Mucosa of stomach (tissue), 1 donor: ENCODE measurements around the gene ATP6V1B1.

Experiments
- H3K27me3 ChIP-seq: one replicate; pipeline ENCODE4 v1.7.0; 2013; ENCODE audit warnings: mild to moderate bottlenecking, low read length; ENCODE audit not compliant: control insufficient read depth, insufficient read depth
- H3K36me3 ChIP-seq: one replicate; pipeline ENCODE4 v1.7.0; 2013; ENCODE audit warnings: low read length; ENCODE audit not compliant: control insufficient read depth, insufficient read depth
- H3K4me1 ChIP-seq: one replicate; pipeline ENCODE4 v1.7.0; 2013; ENCODE audit warnings: mild to moderate bottlenecking, low read length; ENCODE audit not compliant: control insufficient read depth, insufficient read depth
- H3K4me3 ChIP-seq: one replicate; pipeline ENCODE4 v1.7.0; 2013; ENCODE audit warnings: low read length
- H3K9ac ChIP-seq: one replicate; pipeline ENCODE4 v1.7.0; 2013; ENCODE audit warnings: mild to moderate bottlenecking, low read length, moderate library complexity
- H3K9me3 ChIP-seq: one replicate; pipeline ENCODE4 v1.7.0; 2013; ENCODE audit warnings: mild to moderate bottlenecking, low read length, moderate library complexity; ENCODE audit not compliant: control insufficient read depth
- donor health status: Pancreatic carcinoma.

Gene ATP6V1B1

DNA sequence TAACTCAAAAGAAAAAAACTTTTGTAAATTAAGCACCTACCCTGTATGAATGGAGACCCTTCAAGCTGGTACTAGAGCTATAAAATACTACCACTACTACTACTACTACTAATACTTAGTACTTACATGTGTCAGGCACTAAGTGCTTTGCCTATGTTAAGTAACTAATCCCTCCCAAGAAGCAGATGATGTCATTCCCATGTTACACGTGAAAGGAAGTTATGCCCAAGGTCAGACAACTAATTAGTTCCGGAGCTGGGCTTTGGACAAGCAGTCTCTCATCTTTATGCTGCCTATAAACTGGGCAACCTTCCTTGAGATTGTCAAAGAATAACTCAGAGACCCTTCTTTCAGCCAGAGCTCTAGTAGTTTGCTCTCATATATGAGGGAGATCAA lies 13.9 kb upstream of the ATP6V1B1 start:
- H3K27me3 ChIP-seq, result peaks cover 13% of the 10 kb centered on the region
- no peaks in the 10 kb centered on the region for H3K4me1 ChIP-seq
- H3K4me3 ChIP-seq, result no peak overlapping the region
- H3K9ac ChIP-seq, result no peak overlapping the region
- H3K36me3 ChIP-seq, result no peaks in the 10 kb centered on the region
- no peaks in the 10 kb centered on the region for H3K9me3 ChIP-seq

DNA sequence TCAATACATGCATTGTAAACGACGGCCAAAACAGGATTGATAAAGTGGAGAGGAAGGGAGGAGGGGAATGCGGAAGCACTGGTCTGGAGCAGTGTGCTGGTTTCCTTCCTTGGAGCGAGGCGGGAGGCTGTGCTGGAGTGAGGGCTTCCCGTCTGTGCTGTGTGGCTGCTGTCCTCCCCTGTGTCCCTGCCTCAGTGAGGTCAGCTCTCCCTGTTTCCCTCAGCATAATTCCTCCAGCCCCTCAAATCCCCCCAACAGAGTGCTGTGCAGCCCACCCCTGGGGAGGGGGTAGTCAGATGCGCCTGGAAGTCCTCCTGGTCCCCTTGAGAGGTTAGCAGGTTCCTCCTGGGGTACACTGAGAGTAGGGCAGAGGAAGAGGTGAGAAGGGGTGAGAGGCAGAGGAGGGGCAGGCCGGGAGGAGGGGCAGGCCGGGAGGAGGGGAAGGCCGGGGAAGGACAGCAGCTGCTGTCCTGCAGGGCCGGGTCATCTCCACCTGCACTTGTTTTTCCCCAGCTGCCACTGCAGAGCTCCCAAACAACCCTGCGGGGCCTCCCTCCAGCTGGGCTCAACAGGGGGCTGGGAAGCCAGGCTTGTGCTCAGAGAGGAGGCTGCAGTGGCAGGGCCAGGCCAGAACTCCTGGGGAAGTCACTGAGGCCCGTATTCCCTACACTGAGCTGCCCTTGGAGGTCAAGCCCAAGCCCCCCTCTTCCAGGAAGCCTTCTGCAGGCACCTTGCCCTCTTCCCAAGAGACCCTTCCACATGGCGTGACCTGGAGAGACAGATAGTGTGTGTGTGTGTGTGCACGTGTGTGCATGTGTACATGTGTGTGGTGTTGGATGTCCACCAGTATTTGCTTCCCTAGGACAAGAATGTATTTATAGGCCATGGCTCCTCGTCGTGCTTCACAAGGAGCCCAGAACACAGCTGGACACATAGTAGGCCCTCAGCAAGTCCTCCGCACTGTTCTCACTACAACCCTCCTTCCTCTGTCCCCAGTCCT lies 13.2 kb upstream of the ATP6V1B1 start:
- Histone ChIP-seq H3K27me3 (peaks cover 13% of the 10 kb centered on the region), H3K36me3 (no peaks in the 10 kb centered on the region), H3K9ac (no peak overlapping the region), H3K4me1 (no peaks in the 10 kb centered on the region), H3K9me3 (no peaks in the 10 kb centered on the region), H3K4me3 (no peak overlapping the region)

DNA sequence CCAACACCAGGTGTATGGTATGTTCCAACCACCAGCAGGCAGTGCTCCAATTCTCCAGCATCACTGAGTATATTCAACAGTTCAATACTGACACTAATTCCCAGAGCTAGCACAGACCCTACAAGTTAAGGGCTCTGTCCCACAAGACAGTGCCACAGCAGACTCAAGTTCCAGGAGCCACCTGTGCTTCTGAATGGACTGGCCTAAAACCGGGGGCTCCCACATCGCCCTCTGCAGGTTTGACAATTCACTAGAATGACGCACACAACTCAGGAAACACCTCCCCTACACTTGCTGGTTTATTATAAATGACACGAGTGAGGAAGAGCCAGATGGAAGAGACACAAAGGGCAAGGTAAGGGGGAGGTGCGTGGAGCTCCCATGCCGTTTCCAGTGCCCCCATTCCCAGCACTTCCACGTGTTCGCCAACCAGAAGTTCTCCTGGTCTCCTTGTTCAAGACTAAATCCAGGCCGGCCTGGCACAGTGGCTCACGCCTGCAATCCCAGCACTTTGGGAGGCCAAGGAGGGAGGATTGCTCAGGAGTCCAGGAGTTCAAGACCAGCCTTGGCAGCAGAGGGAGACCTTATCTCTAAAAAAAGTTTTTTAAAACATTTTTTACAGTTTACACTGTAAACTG lies 12.2 kb upstream of the ATP6V1B1 start:
- peaks cover 8% of the 10 kb centered on the region for H3K27me3 ChIP-seq
- H3K9me3 ChIP-seq, result no peaks in the 10 kb centered on the region
- no peaks in the 10 kb centered on the region for H3K36me3 ChIP-seq
- H3K9ac ChIP-seq, result no peak overlapping the region
- no peaks in the 10 kb centered on the region for H3K4me1 ChIP-seq
- H3K4me3 ChIP-seq, result no peak overlapping the region

GRCh38 chr2:70926042-70926441 lies 9.7 kb upstream of the ATP6V1B1 start:
- no peaks in the 10 kb centered on the region for H3K9me3 ChIP-seq
- no peak overlapping the region for H3K4me3 ChIP-seq
- H3K27me3 ChIP-seq, result peaks cover 8% of the 10 kb centered on the region
- H3K4me1 ChIP-seq, result no peaks in the 10 kb centered on the region
- H3K9ac ChIP-seq, result no peak overlapping the region
- no peaks in the 10 kb centered on the region for H3K36me3 ChIP-seq

GRCh38 chr2:70927138-70927537 lies 8.6 kb upstream of the ATP6V1B1 start:
- Histone ChIP-seq H3K4me1 (no peaks in the 10 kb centered on the region), H3K4me3 (no peak overlapping the region), H3K36me3 (no peaks in the 10 kb centered on the region), H3K9me3 (no peaks in the 10 kb centered on the region), H3K27me3 (peaks cover 7% of the 10 kb centered on the region), H3K9ac (no peak overlapping the region)

DNA sequence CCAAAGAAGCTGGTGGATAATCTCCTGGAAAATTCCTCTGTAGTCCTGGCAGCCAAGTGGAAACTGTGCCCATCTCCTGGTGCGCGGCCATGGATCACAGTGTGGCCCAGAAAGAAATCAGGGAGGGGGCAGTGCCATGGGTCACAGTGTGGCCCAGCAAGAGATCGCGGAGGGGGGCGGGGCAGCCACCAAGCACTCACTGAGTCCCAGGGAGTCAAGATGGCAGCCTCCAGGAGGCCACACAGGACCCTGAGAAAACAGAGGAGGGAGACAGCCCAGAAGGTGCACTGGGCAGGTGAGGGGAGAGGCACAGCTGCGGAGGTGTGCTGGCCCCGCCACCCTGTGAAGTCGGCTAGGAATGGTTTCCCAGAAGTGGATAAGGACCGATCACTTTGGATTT lies 8.1 kb upstream of the ATP6V1B1 start:
- Histone ChIP-seq H3K36me3 (no peaks in the 10 kb centered on the region), H3K27me3 (peaks cover 3% of the 10 kb centered on the region), H3K9ac (no peak overlapping the region), H3K4me1 (no peaks in the 10 kb centered on the region), H3K4me3 (no peak overlapping the region), H3K9me3 (no peaks in the 10 kb centered on the region)

- H3K9ac ChIP-seq, result no peak overlapping the region
- H3K27me3 ChIP-seq, result peaks cover 3% of the 10 kb centered on the region
- H3K4me1 ChIP-seq, result no peaks in the 10 kb centered on the region
- H3K4me3 ChIP-seq, result no peak overlapping the region
- no peaks in the 10 kb centered on the region for H3K9me3 ChIP-seq
- no peaks in the 10 kb centered on the region for H3K36me3 ChIP-seq
Observed at GRCh38 chr2:70928366-70928765, 7.3 kb upstream of the ATP6V1B1 start.

GRCh38 chr2:70930371-70931329 lies 5.0 kb upstream of the ATP6V1B1 start:
- H3K4me1 ChIP-seq, result peaks cover 5% of the 10 kb centered on the region
- no peak overlapping the region for H3K9ac ChIP-seq
- H3K9me3 ChIP-seq, result no peaks in the 10 kb centered on the region
- no peaks in the 10 kb centered on the region for H3K36me3 ChIP-seq
- H3K27me3 ChIP-seq, result peaks cover 14% of the 10 kb centered on the region
- no peak overlapping the region for H3K4me3 ChIP-seq

GRCh38 chr2:70931376-70932000 lies 4.2 kb upstream of the ATP6V1B1 start:
- H3K27me3 ChIP-seq, result peaks cover 14% of the 10 kb centered on the region
- no peaks in the 10 kb centered on the region for H3K9me3 ChIP-seq
- no peak overlapping the region for H3K4me3 ChIP-seq
- H3K4me1 ChIP-seq, result peaks cover 5% of the 10 kb centered on the region
- H3K36me3 ChIP-seq, result no peaks in the 10 kb centered on the region
- no peak overlapping the region for H3K9ac ChIP-seq

GRCh38 chr2:70932631-70933230 lies 3.0 kb upstream of the ATP6V1B1 start:
- Histone ChIP-seq H3K4me1 (peaks cover 5% of the 10 kb centered on the region), H3K9me3 (no peaks in the 10 kb centered on the region), H3K4me3 (no peak overlapping the region), H3K9ac (no peak overlapping the region), H3K36me3 (no peaks in the 10 kb centered on the region), H3K27me3 (peaks cover 14% of the 10 kb centered on the region)

DNA sequence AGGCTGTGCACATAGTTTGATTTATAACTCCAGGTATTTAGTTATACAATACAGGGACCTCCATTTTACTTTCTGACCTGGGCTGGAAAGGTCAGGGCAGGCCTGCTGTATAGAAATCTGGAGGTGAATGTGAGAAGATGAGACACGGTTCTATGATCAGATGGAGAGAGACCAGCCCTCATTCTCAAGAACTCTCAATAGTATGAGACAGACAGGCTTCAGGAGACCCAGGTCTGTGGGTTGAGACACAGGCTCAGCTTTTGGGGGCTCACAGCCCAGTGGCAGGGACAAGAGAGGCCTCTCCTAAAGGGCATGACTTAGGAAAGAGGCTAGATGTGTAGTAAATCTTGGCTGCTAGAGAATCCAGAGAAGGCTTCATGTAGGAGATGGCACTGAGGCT lies 719 bp upstream of the ATP6V1B1 start:
- Histone ChIP-seq H3K9me3 (no peaks in the 10 kb centered on the region), H3K4me3 (no peak overlapping the region), H3K9ac (no peak overlapping the region), H3K27me3 (peaks cover 30% of the 10 kb centered on the region), H3K36me3 (no peaks in the 10 kb centered on the region), H3K4me1 (peaks cover 5% of the 10 kb centered on the region)
